Measurements from ENCODE around the gene LMO4.

DNA sequence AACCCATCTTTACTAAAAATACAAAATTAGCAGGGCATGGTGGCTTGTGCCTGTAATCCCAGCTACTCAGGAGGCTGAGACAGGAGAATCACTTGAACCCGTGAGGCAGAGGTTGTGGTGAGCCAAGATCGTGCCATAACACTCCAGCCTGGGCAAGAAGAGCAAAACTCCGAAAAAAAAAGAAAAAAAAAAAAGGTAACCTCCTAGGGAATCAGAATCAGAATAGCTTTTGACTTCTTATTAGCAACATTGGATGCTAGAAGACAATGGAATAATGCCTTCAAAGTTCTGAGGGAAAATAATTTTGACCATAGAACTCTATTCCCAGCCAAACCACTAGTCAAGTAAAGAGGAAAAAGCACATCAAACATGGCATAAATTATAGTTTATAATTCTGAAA is 60.9 kb downstream of the LMO4 start:
- TF ChIP-seq TAF1 (conservative IDR thresholded peaks at IDR 0.05) (no peak), HNF4A (conservative IDR thresholded peaks at IDR 0.05) (no peak), GABPA (IDR thresholded peaks at IDR 0.05 in 1 of 2, conservative IDR thresholded peaks at IDR 0.05 in 1 of 2) (no peak)
- TF ChIP-seq, protein P1, sequence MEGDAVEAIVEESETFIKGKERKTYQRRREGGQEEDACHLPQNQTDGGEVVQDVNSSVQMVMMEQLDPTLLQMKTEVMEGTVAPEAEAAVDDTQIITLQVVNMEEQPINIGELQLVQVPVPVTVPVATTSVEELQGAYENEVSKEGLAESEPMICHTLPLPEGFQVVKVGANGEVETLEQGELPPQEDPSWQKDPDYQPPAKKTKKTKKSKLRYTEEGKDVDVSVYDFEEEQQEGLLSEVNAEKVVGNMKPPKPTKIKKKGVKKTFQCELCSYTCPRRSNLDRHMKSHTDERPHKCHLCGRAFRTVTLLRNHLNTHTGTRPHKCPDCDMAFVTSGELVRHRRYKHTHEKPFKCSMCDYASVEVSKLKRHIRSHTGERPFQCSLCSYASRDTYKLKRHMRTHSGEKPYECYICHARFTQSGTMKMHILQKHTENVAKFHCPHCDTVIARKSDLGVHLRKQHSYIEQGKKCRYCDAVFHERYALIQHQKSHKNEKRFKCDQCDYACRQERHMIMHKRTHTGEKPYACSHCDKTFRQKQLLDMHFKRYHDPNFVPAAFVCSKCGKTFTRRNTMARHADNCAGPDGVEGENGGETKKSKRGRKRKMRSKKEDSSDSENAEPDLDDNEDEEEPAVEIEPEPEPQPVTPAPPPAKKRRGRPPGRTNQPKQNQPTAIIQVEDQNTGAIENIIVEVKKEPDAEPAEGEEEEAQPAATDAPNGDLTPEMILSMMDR (IDR thresholded peaks at IDR 0.05; ENCODE audit: low read depth, low read length, missing input control), result no peak
- TF ChIP-seq, protein P2, sequence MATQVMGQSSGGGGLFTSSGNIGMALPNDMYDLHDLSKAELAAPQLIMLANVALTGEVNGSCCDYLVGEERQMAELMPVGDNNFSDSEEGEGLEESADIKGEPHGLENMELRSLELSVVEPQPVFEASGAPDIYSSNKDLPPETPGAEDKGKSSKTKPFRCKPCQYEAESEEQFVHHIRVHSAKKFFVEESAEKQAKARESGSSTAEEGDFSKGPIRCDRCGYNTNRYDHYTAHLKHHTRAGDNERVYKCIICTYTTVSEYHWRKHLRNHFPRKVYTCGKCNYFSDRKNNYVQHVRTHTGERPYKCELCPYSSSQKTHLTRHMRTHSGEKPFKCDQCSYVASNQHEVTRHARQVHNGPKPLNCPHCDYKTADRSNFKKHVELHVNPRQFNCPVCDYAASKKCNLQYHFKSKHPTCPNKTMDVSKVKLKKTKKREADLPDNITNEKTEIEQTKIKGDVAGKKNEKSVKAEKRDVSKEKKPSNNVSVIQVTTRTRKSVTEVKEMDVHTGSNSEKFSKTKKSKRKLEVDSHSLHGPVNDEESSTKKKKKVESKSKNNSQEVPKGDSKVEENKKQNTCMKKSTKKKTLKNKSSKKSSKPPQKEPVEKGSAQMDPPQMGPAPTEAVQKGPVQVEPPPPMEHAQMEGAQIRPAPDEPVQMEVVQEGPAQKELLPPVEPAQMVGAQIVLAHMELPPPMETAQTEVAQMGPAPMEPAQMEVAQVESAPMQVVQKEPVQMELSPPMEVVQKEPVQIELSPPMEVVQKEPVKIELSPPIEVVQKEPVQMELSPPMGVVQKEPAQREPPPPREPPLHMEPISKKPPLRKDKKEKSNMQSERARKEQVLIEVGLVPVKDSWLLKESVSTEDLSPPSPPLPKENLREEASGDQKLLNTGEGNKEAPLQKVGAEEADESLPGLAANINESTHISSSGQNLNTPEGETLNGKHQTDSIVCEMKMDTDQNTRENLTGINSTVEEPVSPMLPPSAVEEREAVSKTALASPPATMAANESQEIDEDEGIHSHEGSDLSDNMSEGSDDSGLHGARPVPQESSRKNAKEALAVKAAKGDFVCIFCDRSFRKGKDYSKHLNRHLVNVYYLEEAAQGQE (IDR thresholded peaks at IDR 0.05), result no peak
